NCI-H774 (cell line): Measurements from ENCODE around the gene PPP1R14B.

Experiments used
- DNase-seq: peaks from one replicate; lab custom pipeline; 2025; lab: John Stamatoyannopoulos, UW

Gene PPP1R14B

GRCh38 chr11:64245797-64246620, 734 bp downstream of the PPP1R14B start:
- DNase-seq = peak; percentile 21

- DNase-seq = peak; percentile 7
Measured at GRCh38 chr11:64245401-64245796, 1.3 kb downstream of the PPP1R14B start.

GRCh38 chr11:64244966-64245365, 1.8 kb downstream of the PPP1R14B start:
- no peak for DNase-seq

- no peak for DNase-seq
Measured at GRCh38 chr11:64244107-64244506, 2.6 kb downstream of the PPP1R14B start.

- no peak for DNase-seq
Measured at GRCh38 chr11:64243236-64243854, 3.4 kb downstream of the PPP1R14B start.

GRCh38 chr11:64241491-64242374, 5.0 kb downstream of the PPP1R14B start:
- DNase-seq = peak; percentile 42

GRCh38 chr11:64241241-64241490, 5.6 kb downstream of the PPP1R14B start:
- peak; percentile 99 for DNase-seq

GRCh38 chr11:64240435-64241240, 6.1 kb downstream of the PPP1R14B start, which contains the start of gene FKBP2:
TSS of gene FKBP2 (plus strand) at chr11:64241095. CDS start at chr11:64242388, 1,293 bp downstream.
- peak; percentile 98 for DNase-seq

- DNase-seq = no peak
Measured at GRCh38 chr11:64239662-64240434, 6.9 kb downstream of the PPP1R14B start.

- DNase-seq = no peak
Measured at GRCh38 chr11:64238999-64239398, 7.7 kb downstream of the PPP1R14B start.

GRCh38 chr11:64238076-64238475, 8.7 kb downstream of the PPP1R14B start:
- DNase-seq = peak; percentile 16

- DNase-seq = peak; percentile 98
Measured at GRCh38 chr11:64237484-64237951, 9.2 kb downstream of the PPP1R14B start.

- no peak for DNase-seq
Measured at GRCh38 chr11:64235437-64236161, 11.1 kb downstream of the PPP1R14B start.

- peak; percentile 47 for DNase-seq
Measured at GRCh38 chr11:64234647-64235379, 11.9 kb downstream of the PPP1R14B start.

- peak; percentile 79 for DNase-seq
Measured at GRCh38 chr11:64233913-64234586, 12.7 kb downstream of the PPP1R14B start, which contains the start of gene VEGFB. TSS of gene VEGFB (plus strand) at chr11:64234584. CDS start at chr11:64234834, 250 bp downstream.

- no peak for DNase-seq
Measured at GRCh38 chr11:64232967-64233315, 13.8 kb downstream of the PPP1R14B start.

GRCh38 chr11:64232182-64232966, 14.4 kb downstream of the PPP1R14B start:
- DNase-seq = no peak

GRCh38 chr11:64231546-64231945, 15.2 kb downstream of the PPP1R14B start:
- DNase-seq = no peak
